LoVo (cell line): ENCODE results near the gene SCAF8.

ENCODE experiments used
- DNase-seq: peaks from one replicate; pipeline ENCODE4 v3.0.0-alpha.2; 2016; ENCODE audit warnings: low spot score

SCAF8 gene

DNA sequence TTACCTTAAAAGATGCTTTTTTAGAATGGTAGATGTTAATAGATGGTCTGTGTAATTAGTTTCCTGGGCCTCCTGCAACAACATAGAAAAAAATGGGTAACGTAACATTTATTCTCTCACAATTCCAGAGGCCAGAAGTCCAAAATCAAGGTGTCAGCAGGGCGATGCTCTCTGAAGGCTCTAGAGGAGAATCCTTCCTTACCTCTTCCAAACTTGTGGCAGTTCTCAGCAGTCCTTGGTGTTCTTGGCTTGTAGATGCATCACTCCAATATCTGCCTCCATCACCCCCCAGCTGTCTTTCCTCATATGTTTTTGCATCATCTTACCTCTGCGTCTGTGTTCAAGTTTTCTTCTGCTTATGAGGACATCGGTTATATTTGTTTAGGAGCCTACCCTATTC lies 107.9 kb downstream of the SCAF8 start:
- no peak for DNase-seq

DNA sequence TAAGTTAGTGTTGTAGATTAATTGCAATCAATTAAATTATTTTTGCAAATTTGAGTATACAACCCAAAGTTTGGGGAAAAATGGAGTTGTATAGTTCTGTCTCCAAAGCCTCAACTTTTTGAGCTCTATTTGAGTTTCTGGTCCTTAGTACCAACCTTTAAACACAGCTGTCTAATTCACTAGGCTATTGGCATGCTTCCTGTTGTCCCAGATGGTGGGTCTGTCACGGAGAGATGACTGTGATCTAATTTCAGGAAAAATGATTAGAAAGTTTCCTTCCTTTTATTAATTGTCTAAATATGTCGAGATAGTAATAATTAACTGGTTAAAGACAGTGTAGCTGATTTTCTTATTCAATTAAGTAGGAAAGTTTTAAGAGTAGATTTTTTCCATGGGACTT lies 109.6 kb downstream of the SCAF8 start:
- DNase-seq: no peak

DNA sequence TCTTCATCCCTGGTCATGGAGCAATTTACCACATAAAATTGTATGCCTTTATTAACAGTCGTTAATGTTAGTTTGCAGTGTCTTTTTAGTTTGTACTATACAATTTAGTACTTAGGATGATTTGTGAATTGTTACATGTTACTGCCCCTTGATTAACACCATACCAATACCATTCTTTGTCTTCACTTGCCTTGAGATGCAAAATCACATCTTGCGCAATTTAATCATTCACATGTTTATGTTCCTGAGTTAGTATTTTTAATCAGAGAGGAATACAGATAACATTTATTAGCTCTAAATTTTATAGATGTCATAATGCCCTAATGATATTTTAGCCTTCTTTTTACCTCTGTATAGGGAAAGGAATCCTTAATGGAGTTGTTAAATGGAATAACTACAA lies 114.1 kb downstream of the SCAF8 start:
- DNase-seq: no peak

DNA sequence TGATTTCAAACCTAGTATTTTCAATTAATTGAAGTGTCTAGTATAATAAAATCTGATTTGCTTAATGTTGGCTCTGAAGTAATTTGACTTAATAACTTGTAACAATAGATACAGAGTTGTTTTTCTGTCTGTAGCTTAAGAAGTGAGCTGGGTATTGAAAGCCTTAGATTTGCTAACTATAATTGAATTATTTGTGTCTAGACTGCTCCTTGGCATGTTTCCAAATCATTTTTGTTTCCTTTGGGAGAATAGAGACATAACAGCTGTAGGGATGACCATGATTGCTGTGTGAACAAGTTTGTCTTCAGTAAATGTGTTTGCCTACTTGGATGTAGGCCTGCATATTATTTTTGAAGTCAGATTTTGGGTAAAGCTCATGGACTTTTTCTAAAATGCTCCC lies 115.4 kb downstream of the SCAF8 start:
- no peak for DNase-seq

DNA sequence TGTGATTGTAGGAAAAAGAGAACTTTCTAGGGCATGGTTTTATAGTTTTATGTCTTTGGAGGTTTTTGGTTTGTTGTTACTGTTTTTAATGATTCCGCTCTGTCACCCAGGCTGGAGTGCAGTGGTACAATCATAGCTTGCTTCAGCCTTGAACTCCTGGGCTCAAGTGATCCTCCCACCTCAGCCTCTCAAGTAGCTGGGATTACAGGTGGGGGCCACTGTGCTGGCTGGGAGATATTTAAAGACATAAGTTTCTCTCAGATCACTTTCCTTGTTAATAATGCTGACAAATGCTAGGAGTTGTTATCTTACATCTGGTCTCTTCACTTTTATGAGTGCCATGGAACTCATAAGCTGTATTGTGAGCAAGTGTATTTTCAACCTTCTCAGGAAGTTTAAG lies 116.3 kb downstream of the SCAF8 start:
- no peak for DNase-seq

DNA sequence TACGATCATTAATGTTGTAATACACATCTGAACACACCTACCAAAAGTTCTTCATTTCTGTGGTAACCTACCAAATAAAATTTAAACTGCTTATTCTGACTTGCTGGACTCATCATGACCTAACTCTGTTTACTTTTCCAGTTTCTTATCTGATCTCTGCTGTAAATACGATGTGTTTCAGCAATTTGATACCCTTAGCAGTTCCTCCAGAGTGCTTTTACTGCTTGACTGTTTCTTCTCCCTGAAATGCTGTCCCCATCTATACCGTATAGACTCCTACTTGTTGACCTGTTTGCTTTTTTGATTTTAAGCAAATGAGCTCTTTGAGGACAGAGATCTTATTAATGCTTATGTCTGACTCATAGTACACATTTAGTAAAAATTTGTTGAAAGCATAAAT lies 119.5 kb downstream of the SCAF8 start:
- DNase-seq: no peak

DNA sequence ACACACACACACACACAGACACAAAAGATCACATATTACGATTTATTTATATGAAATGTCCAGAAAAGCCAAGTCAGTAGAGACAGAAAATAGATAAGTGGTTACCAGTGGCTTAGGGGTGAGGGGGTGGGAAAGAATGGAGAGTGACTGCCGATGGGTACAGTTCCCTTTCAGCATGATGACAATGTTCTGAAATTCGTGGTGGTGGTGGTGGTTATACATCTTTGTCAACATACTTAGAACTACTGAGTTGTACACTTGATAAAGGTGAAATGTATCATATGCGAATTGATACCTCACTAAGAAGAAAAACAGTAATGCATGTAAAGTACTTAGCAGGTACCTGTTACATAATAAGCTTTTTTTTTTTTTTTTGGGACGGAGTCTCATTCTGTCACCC lies 124.3 kb downstream of the SCAF8 start:
- no peak for DNase-seq

DNA sequence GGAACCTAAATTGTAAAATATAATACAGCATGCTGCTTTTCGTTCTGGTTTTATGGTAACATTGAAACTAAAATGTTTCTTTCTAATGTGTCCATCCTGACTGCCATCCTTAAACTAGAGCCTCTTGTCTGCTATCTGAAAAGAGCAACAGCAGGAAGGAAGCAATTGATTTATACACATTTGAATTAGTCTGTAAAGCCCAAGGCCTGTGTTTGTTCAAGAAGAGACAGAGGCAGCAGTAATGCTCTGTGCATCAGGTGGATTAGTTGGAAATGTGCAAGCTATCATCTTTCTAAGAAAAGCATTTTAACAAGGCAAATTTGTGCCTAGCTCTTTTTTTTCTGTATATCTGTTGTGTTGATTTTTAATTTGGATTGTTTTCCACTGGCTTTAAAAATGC lies 128.6 kb downstream of the SCAF8 start:
- DNase-seq: no peak

DNA sequence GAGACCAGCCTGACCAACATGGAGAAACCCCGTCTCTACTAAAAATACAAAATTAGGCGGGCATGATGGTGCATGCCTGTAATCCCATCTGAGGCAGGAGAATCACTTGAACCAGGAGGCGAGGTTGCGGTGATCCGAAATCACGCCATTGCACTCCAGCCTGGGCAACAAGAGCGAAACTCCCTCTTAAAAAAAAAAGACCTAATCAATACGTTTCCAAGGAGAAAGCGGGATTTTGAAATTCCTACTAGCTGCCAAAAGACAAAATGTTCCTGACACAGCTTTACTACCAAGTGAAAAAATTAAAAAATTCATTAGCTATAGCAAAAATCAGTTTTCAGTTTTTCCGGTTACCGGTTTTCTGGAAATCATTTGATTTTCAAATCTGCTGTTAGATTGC lies 129.3 kb downstream of the SCAF8 start:
- no peak for DNase-seq

DNA sequence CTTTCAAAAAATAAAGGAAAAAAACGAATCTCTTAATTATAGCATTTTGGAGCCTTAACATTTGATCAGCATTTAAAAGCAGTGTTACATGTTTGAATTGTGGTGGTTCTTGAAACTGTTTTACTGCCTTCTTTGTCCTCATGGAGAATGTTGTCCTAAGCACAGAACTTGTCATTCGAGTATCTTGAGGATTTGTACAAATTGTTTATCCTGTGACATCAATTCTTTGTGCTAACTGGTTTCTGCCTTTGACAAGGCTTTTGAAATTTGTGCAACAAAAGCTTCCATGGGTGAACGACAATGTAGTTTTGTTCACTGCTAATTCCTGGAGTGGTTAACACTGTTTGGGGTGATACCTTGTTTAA lies 130.8 kb downstream of the SCAF8 start:
- DNase-seq: no peak

DNA sequence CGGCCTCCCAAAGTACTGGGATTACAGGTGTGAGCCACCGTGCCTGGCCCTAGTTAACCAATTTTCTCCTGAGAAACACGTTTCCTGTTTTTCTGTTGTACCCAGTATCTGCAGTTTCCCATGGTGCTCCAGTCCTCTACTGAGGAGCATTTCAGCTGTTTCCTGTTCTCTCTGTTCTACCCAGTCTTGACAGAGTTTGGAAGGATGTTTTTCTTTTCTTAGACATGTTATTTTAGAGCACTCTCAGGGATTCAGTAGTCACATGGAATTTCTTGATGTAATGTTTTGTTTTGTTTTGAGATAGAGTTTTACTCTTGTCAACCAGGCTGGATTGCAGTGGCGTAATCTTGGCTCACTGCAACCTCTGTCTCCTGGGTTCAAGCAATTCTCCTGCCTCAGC lies 132.1 kb downstream of the SCAF8 start:
- DNase-seq: no peak

DNA sequence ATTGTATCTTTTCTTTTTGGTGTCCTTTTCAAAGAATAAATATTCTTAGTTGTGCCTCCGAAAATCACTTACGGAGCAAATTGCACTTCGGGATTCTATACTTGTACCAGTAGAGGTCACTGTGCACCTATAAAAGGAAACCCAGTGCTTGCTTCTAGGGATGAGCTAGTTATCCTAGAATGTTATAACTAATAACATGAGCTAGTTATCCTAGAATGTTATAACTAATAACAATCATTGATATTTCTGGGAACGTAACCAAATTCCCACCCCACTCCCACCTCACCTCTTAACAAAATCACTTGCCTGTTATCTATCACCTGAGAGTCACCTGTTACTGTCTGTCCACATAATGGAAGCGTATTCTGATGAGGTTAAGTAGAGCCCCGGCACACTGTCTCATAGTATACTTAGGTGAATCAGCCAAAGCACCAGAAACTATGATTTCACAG lies 135.0 kb downstream of the SCAF8 start:
- peak; percentile 35 for DNase-seq

DNA sequence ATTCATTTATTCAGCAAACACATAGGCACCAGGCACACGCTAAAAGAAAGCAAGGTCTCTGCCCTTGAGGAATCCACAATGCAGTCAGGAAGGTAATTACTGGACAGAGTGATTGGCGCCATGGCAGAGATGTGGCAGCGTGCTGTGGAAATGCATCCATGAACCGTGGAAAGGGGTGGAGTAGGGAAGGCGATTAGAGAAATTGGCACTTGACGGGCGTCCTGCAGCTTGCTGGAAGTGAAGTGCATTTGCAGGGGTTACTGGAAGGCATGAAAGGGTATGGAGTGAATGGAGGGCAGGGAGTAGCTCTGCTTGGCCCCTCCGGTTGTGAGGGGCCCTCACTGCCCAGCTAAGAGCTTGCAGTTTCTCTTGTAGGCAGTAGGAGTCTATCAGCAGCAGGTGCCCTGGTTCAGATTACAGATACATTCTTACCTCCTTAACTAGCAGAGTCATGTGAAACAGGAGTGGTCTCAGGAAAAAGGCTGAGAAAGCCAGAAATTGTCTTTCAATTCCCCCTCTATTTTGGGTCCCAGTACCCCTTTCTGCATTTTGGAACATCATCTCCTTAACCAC lies 139.4 kb downstream of the SCAF8 start:
- no peak for DNase-seq

DNA sequence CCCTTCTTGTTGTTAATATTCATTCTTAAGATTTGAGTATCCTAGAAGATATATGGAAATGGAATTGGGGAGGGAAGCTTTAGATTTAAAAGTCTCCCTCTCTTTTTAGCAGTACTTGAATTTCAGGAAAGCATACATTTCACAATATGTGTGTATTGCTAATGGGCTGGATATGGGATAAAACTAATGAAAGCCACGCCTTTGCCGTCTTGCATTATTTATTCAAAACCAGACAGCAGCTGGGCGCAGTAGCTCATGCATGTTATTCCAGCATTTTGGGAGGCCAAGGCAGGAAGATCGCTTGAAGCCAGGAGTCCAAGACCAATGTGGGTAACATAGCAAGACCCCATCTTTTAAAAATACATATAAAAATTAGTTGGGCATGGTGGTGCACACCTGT lies 140.3 kb downstream of the SCAF8 start:
- DNase-seq: no peak

DNA sequence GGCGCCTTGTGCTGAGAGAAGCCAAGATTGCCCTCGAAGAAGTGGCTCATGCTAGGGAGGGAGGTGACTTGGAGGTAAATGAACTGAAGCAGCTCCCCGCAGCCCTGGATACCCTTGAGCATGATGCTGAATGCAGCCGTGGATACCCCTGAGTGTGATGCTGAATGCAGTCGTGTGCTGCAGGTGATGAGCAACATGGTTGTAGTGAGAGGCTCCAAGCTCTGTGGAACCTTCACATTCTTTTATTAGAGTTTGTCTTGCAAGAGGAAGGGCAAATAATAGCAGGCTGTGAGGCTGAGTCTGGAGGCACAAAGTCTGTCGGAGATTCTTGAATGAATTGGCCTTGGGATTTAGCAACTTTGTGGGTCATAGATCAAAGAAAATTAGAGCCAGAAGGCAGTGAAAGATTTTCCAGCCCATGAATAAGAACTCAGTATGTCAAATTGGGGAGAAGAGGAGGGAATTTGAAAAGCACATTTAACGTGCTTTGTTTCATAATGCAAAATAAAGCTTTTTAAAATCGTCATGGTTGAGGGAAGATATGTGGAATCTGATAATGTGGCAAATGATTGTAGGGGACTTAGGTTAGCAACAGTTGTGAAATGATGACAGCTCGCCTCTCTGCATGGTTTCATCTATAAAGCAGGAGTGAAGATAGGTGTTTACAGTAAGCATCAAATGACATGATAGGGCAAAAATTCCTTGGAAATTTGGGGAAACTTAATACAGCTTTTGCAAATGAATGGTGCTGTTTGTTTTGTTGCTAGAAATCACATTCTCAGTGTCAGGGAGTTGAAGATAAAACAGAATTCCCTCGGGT lies 141.8 kb downstream of the SCAF8 start:
- DNase-seq: no peak

DNA sequence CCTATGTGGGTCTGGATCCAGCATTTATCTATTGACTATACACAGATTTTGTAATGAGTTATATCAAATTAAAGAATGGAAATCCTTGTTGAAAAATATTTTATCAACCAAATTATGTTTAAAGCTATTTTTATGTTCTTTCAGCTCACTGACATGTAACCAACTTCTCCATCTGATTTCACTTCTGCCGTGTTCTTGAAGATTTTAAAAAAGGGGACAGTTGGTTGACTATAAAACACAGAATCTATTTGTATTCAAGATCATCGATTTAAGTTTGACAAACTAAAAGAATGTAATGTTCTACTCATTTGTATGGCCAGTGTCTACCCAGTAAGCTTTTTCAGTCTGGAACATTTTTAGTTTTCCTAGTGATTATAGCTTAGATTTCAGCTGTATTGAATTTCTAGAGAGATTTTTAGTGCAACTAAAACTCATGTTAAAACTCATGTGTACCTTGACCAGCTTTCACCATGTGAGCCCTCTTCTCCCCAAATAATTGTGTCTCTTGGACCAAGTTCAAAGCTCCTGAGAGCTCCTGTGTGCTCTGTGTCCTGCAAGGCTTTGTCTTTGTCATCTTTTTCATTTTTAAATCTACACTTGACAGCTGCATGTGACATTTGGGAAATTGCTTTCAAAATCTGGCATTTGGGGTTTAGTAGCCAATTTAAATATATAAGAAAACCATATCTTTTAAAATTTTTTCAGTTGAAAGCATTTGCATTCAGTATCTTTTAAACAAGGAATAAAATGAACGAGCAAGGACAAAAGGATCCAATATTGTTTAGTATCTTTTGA lies 143.5 kb downstream of the SCAF8 start:
- DNase-seq: no peak

DNA sequence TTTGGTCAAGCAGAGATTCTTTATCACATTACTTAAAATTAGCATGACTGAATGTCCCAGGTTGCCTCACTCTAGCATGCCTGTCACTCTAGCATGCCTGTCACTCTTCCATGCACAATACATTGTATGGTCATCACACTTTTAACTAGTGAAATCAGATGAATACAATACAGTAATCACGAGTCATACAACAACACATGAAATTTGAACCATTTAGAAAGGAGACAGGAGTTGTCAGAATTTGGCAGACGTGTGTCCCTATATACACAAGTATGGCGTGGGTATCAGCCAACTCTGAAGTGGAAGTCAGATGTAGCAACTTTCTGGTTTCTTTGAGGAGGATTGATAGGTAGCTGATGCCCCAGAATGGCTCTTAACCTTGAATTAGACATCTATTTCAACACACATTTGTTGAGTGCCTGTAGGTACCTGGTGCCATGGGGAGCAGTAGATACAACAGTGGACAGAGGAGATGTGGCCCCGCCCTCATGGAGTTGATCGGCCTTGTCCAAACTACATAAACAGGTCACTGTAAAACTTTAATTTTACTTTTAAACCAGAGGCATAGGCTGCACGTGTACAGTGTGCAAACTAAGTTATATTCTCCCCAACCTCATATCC lies 145.8 kb downstream of the SCAF8 start:
- DNase-seq: no peak

DNA sequence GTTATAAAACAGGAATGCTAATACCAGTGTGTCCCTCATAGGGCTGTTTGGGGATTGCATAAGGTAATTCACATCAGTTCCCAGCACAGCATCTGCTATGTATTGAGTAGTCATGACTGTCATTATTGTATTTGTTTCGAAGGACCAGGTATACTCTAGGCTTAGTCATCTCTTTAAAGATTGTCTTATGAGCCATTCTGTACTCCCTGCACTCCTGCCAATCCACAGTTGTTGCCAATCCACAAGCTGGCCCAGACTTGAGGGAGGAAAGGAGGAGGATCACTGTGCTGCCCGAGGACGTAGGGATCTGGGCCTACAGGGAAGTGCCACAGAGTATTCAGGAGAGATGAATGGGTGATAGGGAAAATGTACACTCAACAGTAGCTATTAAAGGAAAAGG lies 148.9 kb downstream of the SCAF8 start:
- no peak for DNase-seq
